OCI-LY7 (cell line): ENCODE data around the gene SPON1. TPM values are rescaled to one million over a fixed set of nuclear protein-coding genes. Genes with fewer than 3 reads are reported as not detected.

ENCODE experiments used
- BruUV-seq: library from RNA; stranded (reverse); fragments of 400-500 nt; replicated peaks from 2 replicates; lab custom pipeline; 2021; lab: Mats Ljungman, UMichigan
- CTCF ChIA-PET: fragments of 300-600 bp; sonication (Branson Sonifier 250); formaldehyde crosslinking; loops from one replicate; lab custom pipeline; 2022; ENCODE audit warnings: antibody characterized with exemption; ENCODE audit not compliant: unreplicated experiment; lab: Charles Lee
- POLR2A ChIA-PET: fragments of 300-600 bp; sonication (Branson Sonifier 250); formaldehyde crosslinking; loops from one replicate; lab custom pipeline; 2022; ENCODE audit warnings: antibody characterized with exemption; lab: Charles Lee
- DNase-seq: peaks from one replicate; pipeline ENCODE4 v3.0.0-alpha.2; 2015; ENCODE audit warnings: low spot score
- H2AFZ ChIP-seq: fragments of 200-600 bp; sonication (generic), shearing (Covaris generic); 2 replicates; pipeline ENCODE4 v1.6.1; 2014; ENCODE audit warnings: mild to moderate bottlenecking, antibody characterized with exemption, low read length, moderate library complexity
- H3K27ac ChIP-seq: fragments of 200-600 bp; sonication (generic); 2 replicates; pipeline ENCODE4 v1.5.1; 2014; ENCODE audit warnings: mixed run types, low read depth, mild to moderate bottlenecking, moderate library complexity, low read length, inconsistent platforms; ENCODE audit not compliant: poor library complexity, severe bottlenecking
- H3K36me3 ChIP-seq: fragments of 200-600 bp; sonication (generic); 2 replicates; pipeline ENCODE4 v1.6.1; 2014; ENCODE audit warnings: mild to moderate bottlenecking, antibody characterized with exemption, low read length, moderate library complexity, mixed read lengths; ENCODE audit not compliant: insufficient read depth
- H3K4me1 ChIP-seq: fragments of 200-600 bp; sonication (generic); 2 replicates; pipeline ENCODE4 v1.5.1; 2014; ENCODE audit warnings: mild to moderate bottlenecking, low read length; ENCODE audit not compliant: insufficient read depth, poor library complexity, severe bottlenecking
- H3K4me2 ChIP-seq: fragments of 200-600 bp; sonication (generic); 2 replicates; pipeline ENCODE4 v1.6.1; 2014; ENCODE audit warnings: mild to moderate bottlenecking, low read length
- H3K4me3 ChIP-seq: fragments of 200-600 bp; sonication (generic); 2 replicates; pipeline ENCODE4 v1.5.1; 2014; ENCODE audit warnings: mild to moderate bottlenecking, low read depth, low read length; ENCODE audit not compliant: poor library complexity, severe bottlenecking
- H3K79me2 ChIP-seq: fragments of 200-600 bp; sonication (generic); 2 replicates; pipeline ENCODE4 v1.6.1; 2016; ENCODE audit warnings: low read depth, mild to moderate bottlenecking, low read length, moderate library complexity, mixed read lengths; ENCODE audit not compliant: insufficient read depth
- H3K9me2 ChIP-seq: fragments of 200-600 bp; sonication (generic); 2 replicates; pipeline ENCODE4 v1.6.1; 2016; ENCODE audit warnings: mild to moderate bottlenecking, low read length, mixed read lengths; ENCODE audit not compliant: insufficient read depth
- H3K9me3 ChIP-seq: fragments of 200-600 bp; sonication (generic); 2 replicates; pipeline ENCODE4 v1.6.1; 2014; ENCODE audit warnings: mild to moderate bottlenecking, mixed run types, low read length, mixed read lengths
- H4K20me1 ChIP-seq: fragments of 200-600 bp; sonication (generic); 2 replicates; pipeline ENCODE4 v1.6.1; 2014; ENCODE audit warnings: mild to moderate bottlenecking, antibody characterized with exemption, low read length, moderate library complexity, mixed read lengths; ENCODE audit not compliant: insufficient read depth
- CTCF ChIP-seq: fragments of 200-600 bp; sonication (generic); conservative IDR thresholded peaks from 2 replicates; pipeline ENCODE4 v1.5.1; 2014; ENCODE audit warnings: mild to moderate bottlenecking, antibody characterized with exemption, low read length, moderate library complexity, mixed read lengths
- EZH2phosphoT487 ChIP-seq: fragments of 200-600 bp; sonication (generic); IDR thresholded peaks from 2 replicates; pipeline ENCODE4 v1.6.1; 2018; ENCODE audit warnings: low read depth, borderline replicate concordance, mild to moderate bottlenecking, mixed run types, antibody characterized with exemption, low read length, moderate library complexity, mixed read lengths
- intact Hi-C: fragments of 100-400 bp; cut with micrococcal nuclease; formaldehyde crosslinking; loops from one replicate; pipeline ENCODE4 v1.10.0; 2022; ENCODE audit not compliant: unreplicated experiment
- total RNA-seq, 2 experiments: library from RNA; depleted of rRNA in 1 of 2; stranded (reverse); fragments of >200 nt in 1 of 2; shearing (Covaris generic) in 1 of 2; gene quantifications; 2 replicates each; pipeline ENCODE4 v1.2.3, GENCODE V29; 2014 to 2022

The SPON1 gene
- total RNA-seq, 2 experiments from 2014 or later = 0.38 TPM; not detected in 1

GRCh38 chr11:14021738-14022137 lies 59.2 kb downstream of the SPON1 start:
- ChIA-PET POLR2A (no interaction called here), CTCF (no interaction called here)
- H3K9me3 ChIP-seq = no peaks in the 10 kb centered on the region
- no peaks in the 10 kb centered on the region for H3K79me2 ChIP-seq
- no peaks in the 10 kb centered on the region for H3K36me3 ChIP-seq
- TF ChIP-seq CTCF (no peak), EZH2phosphoT487 (no peak)
- no peak overlapping the region for H2AFZ ChIP-seq
- H3K4me1 ChIP-seq = no peaks in the 10 kb centered on the region
- intact Hi-C loops = no loop called here
- H3K27ac ChIP-seq = no peak overlapping the region
- H3K4me3 ChIP-seq = no peak overlapping the region
- BruUV-seq = no TSS peak
- H3K9me2 ChIP-seq = no peaks in the 10 kb centered on the region
- H4K20me1 ChIP-seq = no peaks in the 10 kb centered on the region
- no peak overlapping the region for H3K4me2 ChIP-seq
- no peak for DNase-seq

- TF ChIP-seq EZH2phosphoT487 (no peak), CTCF (no peak)
- Histone ChIP-seq H3K9me2 (no peaks in the 10 kb centered on the region), H3K4me1 (no peaks in the 10 kb centered on the region), H3K79me2 (no peaks in the 10 kb centered on the region), H4K20me1 (no peaks in the 10 kb centered on the region), H2AFZ (no peak overlapping the region), H3K4me2 (no peak overlapping the region), H3K27ac (no peak overlapping the region), H3K4me3 (no peak overlapping the region), H3K9me3 (no peaks in the 10 kb centered on the region), H3K36me3 (no peaks in the 10 kb centered on the region)
- POLR2A ChIA-PET = interaction anchor here (0.7 to 1.2 kb wide), 2 partner anchors 13 to 213 kb away, joined by 3 to 9 read pairs; no protein-coding TSS in a partner anchor
- BruUV-seq = no TSS peak
- no peak for DNase-seq
- intact Hi-C loops = no loop called here
- CTCF ChIA-PET = no interaction called here
These were observed 59.7 kb downstream of the SPON1 start for GRCh38 chr11:14022251-14022650.

GRCh38 chr11:14022821-14023220 lies 60.3 kb downstream of the SPON1 start:
- Histone ChIP-seq H4K20me1 (no peaks in the 10 kb centered on the region), H3K4me3 (no peak overlapping the region), H3K79me2 (no peaks in the 10 kb centered on the region), H3K27ac (no peak overlapping the region), H2AFZ (no peak overlapping the region), H3K4me2 (no peak overlapping the region), H3K36me3 (no peaks in the 10 kb centered on the region), H3K9me3 (no peaks in the 10 kb centered on the region), H3K9me2 (no peaks in the 10 kb centered on the region), H3K4me1 (no peaks in the 10 kb centered on the region)
- BruUV-seq = no TSS peak
- no peak for DNase-seq
- ChIA-PET CTCF (no interaction called here), POLR2A (interaction anchor here (0.7 to 1.2 kb wide), 3 partner anchors 13 to 214 kb away, joined by 3 to 9 read pairs (median 3); no protein-coding TSS in a partner anchor)
- intact Hi-C loops = no loop called here
- TF ChIP-seq EZH2phosphoT487 (no peak), CTCF (no peak)
